Muscle layer of duodenum (tissue), 2 donors: Measurements from ENCODE around the gene WDR35.
"Not testable (repeated sequence)": the region's sequence is repeated elsewhere in the genome, so short reads cannot be mapped to it uniquely, and the experiment has no call there.

ENCODE experiments used
- H3K27ac ChIP-seq: one replicate; pipeline ENCODE4 v1.7.0; 2013; ENCODE audit warnings: mild to moderate bottlenecking, low read length
- H3K27me3 ChIP-seq: one replicate; pipeline ENCODE4 v1.7.0; 2013; ENCODE audit warnings: low read depth, mild to moderate bottlenecking, control low read depth, low read length
- H3K36me3 ChIP-seq, 2 donors: one replicate each; pipeline ENCODE4 v1.7.0; 2013; ENCODE audit warnings: low read length in 2 of 2, control low read depth in 1 of 2, mild to moderate bottlenecking in 1 of 2; ENCODE audit not compliant: insufficient read depth in 2 of 2, control insufficient read depth in 1 of 2
- H3K4me1 ChIP-seq, 2 donors: one replicate each; pipeline ENCODE4 v1.7.0; 2013; ENCODE audit warnings: low read length in 2 of 2, mild to moderate bottlenecking in 2 of 2, control low read depth in 1 of 2, moderate library complexity in 1 of 2; ENCODE audit not compliant: insufficient read depth in 2 of 2, control insufficient read depth in 1 of 2
- H3K4me3 ChIP-seq, 2 donors: one replicate each; pipeline ENCODE4 v1.7.0; 2013; ENCODE audit warnings: low read length in 2 of 2, low read depth in 1 of 2, mild to moderate bottlenecking in 1 of 2
- H3K9me3 ChIP-seq, 2 donors: one replicate each; pipeline ENCODE4 v1.7.0; 2013; ENCODE audit warnings: low read length in 2 of 2, control low read depth in 1 of 2, mild to moderate bottlenecking in 1 of 2; ENCODE audit not compliant: control insufficient read depth in 1 of 2
- donor health status: healthy.

Gene WDR35

DNA sequence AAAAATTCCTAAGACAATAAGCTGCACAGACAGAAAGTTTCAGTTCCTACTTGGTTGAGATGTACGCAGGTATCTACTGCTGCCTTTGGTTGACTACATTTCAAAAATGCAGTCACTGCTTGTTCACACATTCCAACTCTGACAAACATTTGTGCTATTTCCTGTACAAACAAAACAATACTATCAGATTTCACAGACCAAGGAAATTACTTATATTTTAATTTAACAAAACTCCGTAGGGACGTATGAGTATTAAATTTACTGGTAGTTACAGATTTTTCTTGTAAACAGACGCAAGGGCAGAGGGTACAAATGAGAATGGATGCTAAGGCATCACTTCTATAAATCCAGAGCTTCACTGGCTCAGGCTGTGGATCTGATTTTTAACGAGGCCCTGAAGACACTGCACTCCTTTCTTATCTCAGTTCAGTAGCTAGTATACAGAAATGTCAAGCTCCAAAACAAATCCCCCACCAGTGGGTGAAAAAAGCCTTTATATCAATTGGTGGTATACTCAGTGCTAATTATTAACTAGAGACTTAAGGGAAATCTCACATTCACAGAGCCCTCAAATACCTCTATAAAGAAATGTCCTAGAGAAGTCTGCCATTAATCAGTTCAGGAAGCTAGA, 56.4 kb downstream of the WDR35 start:
- H3K36me3 ChIP-seq = peaks cover 13 to 55% of the 10 kb centered on the region in 2 donors
- no peaks in the 10 kb centered on the region for H3K27me3 ChIP-seq
- H3K27ac ChIP-seq = no peak overlapping the region
- H3K4me3 ChIP-seq = no peak overlapping the region
- H3K9me3 ChIP-seq = no peaks in the 10 kb centered on the region
- no peaks in the 10 kb centered on the region for H3K4me1 ChIP-seq

- Histone ChIP-seq H3K4me1 (no peaks in the 10 kb centered on the region), H3K36me3 (peaks cover 11 to 58% of the 10 kb centered on the region in 2 donors), H3K27ac (no peak overlapping the region), H3K4me3 (no peak overlapping the region), H3K9me3 (peaks cover 0 to under 1% of the 10 kb centered on the region in 2 donors), H3K27me3 (no peaks in the 10 kb centered on the region)
Measured at GRCh38 chr2:19932928-19933327, 57.0 kb downstream of the WDR35 start.

DNA sequence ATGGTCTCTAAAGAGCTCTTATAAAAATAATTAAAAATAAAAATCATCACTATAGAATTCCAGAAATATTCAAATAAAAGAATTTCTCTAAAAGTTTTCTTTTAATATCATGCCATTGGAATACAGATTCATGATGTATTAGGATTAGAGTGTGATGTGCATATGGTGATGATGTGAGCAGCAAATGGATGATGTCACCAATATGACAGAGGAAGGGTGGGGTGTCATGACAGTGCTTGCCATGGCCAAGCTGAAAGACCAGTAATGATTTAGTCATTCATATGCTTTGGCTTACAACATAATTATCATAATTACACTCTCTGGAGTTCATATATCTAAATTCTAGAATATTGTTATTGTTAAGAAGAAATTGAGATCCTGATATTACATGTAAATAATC, 60.7 kb downstream of the WDR35 start:
- Histone ChIP-seq H3K27ac (no peak overlapping the region), H3K27me3 (no peaks in the 10 kb centered on the region), H3K9me3 (peaks cover 0 to 8% of the 10 kb centered on the region in 2 donors), H3K36me3 (peaks cover 7 to 40% of the 10 kb centered on the region in 2 donors), H3K4me3 (no peak overlapping the region), H3K4me1 (no peaks in the 10 kb centered on the region)

GRCh38 chr2:19927816-19928215, 62.1 kb downstream of the WDR35 start:
- H3K27ac ChIP-seq = not testable (repeated sequence)
- peaks cover 7 to 37% of the 10 kb centered on the region in 2 donors for H3K36me3 ChIP-seq

GRCh38 chr2:19924526-19924925, 65.4 kb downstream of the WDR35 start:
- not testable (repeated sequence) for H3K27me3 ChIP-seq, H3K27ac ChIP-seq, H3K9me3 ChIP-seq, H3K4me3 ChIP-seq, H3K4me1 ChIP-seq
- H3K36me3 ChIP-seq = peaks cover 4 to 22% of the 10 kb centered on the region in 2 donors

More at GRCh38 chr2:19927816-19928215, 62.1 kb downstream of the WDR35 start:
- H3K9me3 ChIP-seq, H3K27me3 ChIP-seq, H3K4me3 ChIP-seq, H3K4me1 ChIP-seq: not testable (repeated sequence)

- H3K9me3 ChIP-seq, H3K36me3 ChIP-seq, H3K27me3 ChIP-seq, H3K27ac ChIP-seq, H3K4me3 ChIP-seq, H3K4me1 ChIP-seq: not testable (repeated sequence)
Measured at GRCh38 chr2:19922188-19922587, 67.7 kb downstream of the WDR35 start.

DNA sequence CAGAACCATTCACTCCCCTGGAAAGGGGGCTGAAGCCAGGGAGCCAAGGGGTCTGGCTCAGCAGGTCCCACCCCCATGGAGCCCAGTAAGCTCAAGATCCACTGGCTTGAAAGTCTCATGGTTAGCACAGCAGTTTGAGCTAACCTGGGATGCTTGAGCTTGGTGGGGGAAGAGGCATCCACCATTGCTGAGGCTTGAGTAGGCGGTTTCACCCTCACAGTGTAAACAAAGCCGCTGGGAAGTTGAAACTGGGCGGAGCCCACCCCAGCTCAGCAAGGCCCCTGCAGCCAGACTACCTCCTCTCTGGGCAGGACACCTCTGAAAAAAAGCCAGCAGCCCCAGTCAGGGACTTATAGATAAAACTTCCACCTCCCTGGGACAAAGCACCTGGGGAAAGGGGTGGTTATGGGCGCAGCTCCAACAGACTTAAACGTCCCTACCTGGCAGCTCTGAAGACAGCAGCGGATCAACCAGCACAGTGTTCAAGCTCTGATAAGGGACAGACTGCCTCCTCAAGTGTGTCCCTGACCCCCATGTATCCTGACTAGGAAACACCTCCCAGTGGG, 73.4 kb downstream of the WDR35 start:
- Histone ChIP-seq H3K36me3 (peaks cover 0 to 13% of the 10 kb centered on the region in 2 donors), H3K27me3 (no peaks in the 10 kb centered on the region), H3K4me3 (no peak overlapping the region), H3K4me1 (no peaks in the 10 kb centered on the region), H3K27ac (no peak overlapping the region), H3K9me3 (no peaks in the 10 kb centered on the region)

DNA sequence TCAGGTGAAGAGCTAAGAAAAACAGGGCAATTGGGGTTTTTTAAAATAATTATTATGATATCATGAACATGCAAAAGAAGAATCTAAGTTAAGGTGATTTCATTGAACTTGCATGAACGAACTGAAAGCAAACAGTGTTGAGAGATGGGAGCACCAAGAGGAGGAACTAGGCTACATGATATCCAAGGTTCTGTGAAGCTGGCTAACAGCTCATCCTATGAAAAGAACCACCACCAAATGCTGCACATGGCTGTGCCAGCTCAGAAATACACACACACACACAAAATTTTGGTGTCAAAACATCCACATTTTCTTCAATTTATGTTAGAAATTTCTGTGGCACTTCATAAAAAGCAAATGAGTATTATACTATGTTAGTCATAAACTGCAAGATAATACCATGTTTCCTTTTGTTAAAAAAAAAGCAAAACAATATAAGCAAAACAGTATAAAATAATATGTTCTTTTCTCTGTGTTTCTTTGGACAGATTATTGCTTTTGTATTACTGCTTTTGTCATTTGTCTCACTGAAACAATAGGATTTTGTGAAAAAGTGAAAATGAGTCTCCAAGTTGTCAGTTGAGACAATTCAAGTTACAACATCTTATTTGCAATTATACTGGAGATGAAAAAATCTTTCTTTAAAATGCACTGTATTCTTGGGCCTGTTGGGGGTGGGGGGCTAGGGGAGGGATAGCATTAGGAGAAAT, 75.5 kb downstream of the WDR35 start:
- no peaks in the 10 kb centered on the region for H3K4me1 ChIP-seq
- H3K36me3 ChIP-seq = peaks cover 0 to 13% of the 10 kb centered on the region in 2 donors
- H3K27me3 ChIP-seq = no peaks in the 10 kb centered on the region
- H3K27ac ChIP-seq = no peak overlapping the region
- no peak overlapping the region for H3K4me3 ChIP-seq
- H3K9me3 ChIP-seq = no peaks in the 10 kb centered on the region

GRCh38 chr2:19911808-19912509, 77.9 kb downstream of the WDR35 start:
- Histone ChIP-seq H3K9me3 (no peaks in the 10 kb centered on the region), H3K4me3 (no peak overlapping the region), H3K27ac (no peak overlapping the region), H3K27me3 (no peaks in the 10 kb centered on the region), H3K4me1 (no peaks in the 10 kb centered on the region), H3K36me3 (peaks cover 0 to 13% of the 10 kb centered on the region in 2 donors)

- H3K27me3 ChIP-seq = no peaks in the 10 kb centered on the region
- peaks cover 16 to 31% of the 10 kb centered on the region in 2 donors for H3K4me1 ChIP-seq
- peak overlapping the region; percentile 80 to 95 for H3K4me3 ChIP-seq
- H3K9me3 ChIP-seq = no peaks in the 10 kb centered on the region
- H3K27ac ChIP-seq = peak overlapping the region; percentile 99
- H3K36me3 ChIP-seq = peaks cover 0 to 5% of the 10 kb centered on the region in 2 donors
Measured at GRCh38 chr2:19902216-19902740, 87.6 kb downstream of the WDR35 start.
